HEK293T (cell line): ENCODE data around the gene CD7.

Experiments
- FOXK2 ChIP-seq: fragments of 450-650 bp; IDR thresholded peaks from 2 replicates; pipeline ENCODE4 v1.6.1; 2016; ENCODE audit warnings: mild to moderate bottlenecking
- HDGF ChIP-seq: fragments of 450-650 bp; IDR thresholded peaks from 2 replicates; pipeline ENCODE4 v1.6.1; 2017; ENCODE audit warnings: antibody characterized with exemption, borderline replicate concordance
- LEF1 ChIP-seq: fragments of 450-650 bp; IDR thresholded peaks from 2 replicates; pipeline ENCODE4 v1.6.1; 2017; ENCODE audit warnings: mild to moderate bottlenecking, borderline replicate concordance
- NFRKB ChIP-seq: fragments of 450-650 bp; IDR thresholded peaks from 2 replicates; pipeline ENCODE4 v1.6.1; 2016; ENCODE audit warnings: mild to moderate bottlenecking, moderate library complexity
- PKNOX1 ChIP-seq: fragments of 450-650 bp; IDR thresholded peaks from 2 replicates; pipeline ENCODE4 v1.6.1; 2016
- SUZ12 ChIP-seq: fragments of 450-650 bp; IDR thresholded peaks from 2 replicates; pipeline ENCODE4 v1.6.1; 2016; ENCODE audit warnings: mild to moderate bottlenecking
- TARDBP ChIP-seq: fragments of 450-650 bp; IDR thresholded peaks from 2 replicates; pipeline ENCODE4 v1.6.1; 2016

GRCh38 chr17:82330322-82331239, 13.2 kb upstream of the CD7 start:
- no peak for TF ChIP-seq SUZ12
- no peak for TF ChIP-seq HDGF
- TF ChIP-seq NFRKB = no peak
- no peak for TF ChIP-seq FOXK2
- no peak for TF ChIP-seq LEF1
- no peak for TF ChIP-seq PKNOX1
- TF ChIP-seq TARDBP = no peak
